SK-N-MC (cell line): ENCODE measurements around the gene PPARA.

ENCODE experiments used
- EZH2 ChIP-seq: fragments of 200-600 bp; sonication (generic); IDR thresholded peaks from one replicate; pipeline ENCODE4 v1.6.1; 2017; ENCODE audit warnings: antibody characterized with exemption
- FOXP2 ChIP-seq: optimal IDR thresholded peaks from 2 replicates; pipeline ENCODE3; 2011; ENCODE audit warnings: mild to moderate bottlenecking, moderate library complexity; ENCODE audit not compliant: insufficient read depth; ENCODE audit errors: extremely low read length, control extremely low read depth
- POLR2AphosphoS5 ChIP-seq: IDR thresholded peaks from 2 replicates; pipeline ENCODE4 v1.6.1; 2012; ENCODE audit warnings: mild to moderate bottlenecking, low read depth, low read length, borderline replicate concordance

GRCh38 chr22:46193898-46194310 lies 43.6 kb downstream of the PPARA start:
- TF ChIP-seq EZH2, result no peak
- no peak for TF ChIP-seq POLR2AphosphoS5
- no peak for TF ChIP-seq FOXP2
